Muscle of arm (tissue), 12 donors: Measurements from ENCODE around the gene HSPH1. TPM values are rescaled to one million over a fixed set of nuclear protein-coding genes. Genes with fewer than 3 reads are reported as not detected.
"Not testable (repeated sequence)": the region's sequence is repeated elsewhere in the genome, so short reads cannot be mapped to it uniquely, and the experiment has no call there.

Experiments used
- DNase-seq: peaks from one replicate; pipeline ENCODE4 v3.0.0-alpha.2; 2013
- polyA plus RNA-seq, 12 donors: library from polyadenylated mRNA; unstranded; fragments of 120-200 nt; gene quantifications; one replicate each; pipeline ENCODE4 v1.2.1, GENCODE V29; 2013; ENCODE audit not compliant: insufficient read length in 12 of 12

Gene HSPH1
- polyA plus RNA-seq, 12 donors: 57.6 to 92.9 (median 71.7) TPM; not detected in 1

- no peak for DNase-seq
Observed at GRCh38 chr13:31182987-31183386, 21.3 kb upstream of the HSPH1 start.

- no peak for DNase-seq
Observed at GRCh38 chr13:31179754-31180153, 18.1 kb upstream of the HSPH1 start.

- no peak for DNase-seq
Observed at GRCh38 chr13:31179241-31179640, 17.5 kb upstream of the HSPH1 start.

- DNase-seq: not testable (repeated sequence)
Observed at GRCh38 chr13:31177813-31178495, 16.2 kb upstream of the HSPH1 start.

- DNase-seq: peak; percentile 48
Observed at GRCh38 chr13:31175847-31176532, 14.3 kb upstream of the HSPH1 start.

GRCh38 chr13:31174018-31174417, 12.3 kb upstream of the HSPH1 start:
- peak; percentile 20 for DNase-seq

GRCh38 chr13:31172535-31172934, 10.8 kb upstream of the HSPH1 start:
- no peak for DNase-seq

GRCh38 chr13:31172001-31172400, 10.3 kb upstream of the HSPH1 start:
- DNase-seq: no peak

- no peak for DNase-seq
Observed at GRCh38 chr13:31168736-31169135, 7.0 kb upstream of the HSPH1 start.

GRCh38 chr13:31168166-31168565, 6.5 kb upstream of the HSPH1 start:
- no peak for DNase-seq

GRCh38 chr13:31167490-31167889, 5.8 kb upstream of the HSPH1 start:
- DNase-seq: no peak

GRCh38 chr13:31166591-31166990, 4.9 kb upstream of the HSPH1 start:
- no peak for DNase-seq

GRCh38 chr13:31162151-31163008, 676 bp upstream of the HSPH1 start:
- DNase-seq: peak; percentile 98

GRCh38 chr13:31160857-31161556, 697 bp downstream of the HSPH1 start:
- DNase-seq: peak; percentile 75

- DNase-seq: no peak
Observed at GRCh38 chr13:31159306-31159705, 2.4 kb downstream of the HSPH1 start.

- no peak for DNase-seq
Observed at GRCh38 chr13:31154939-31155338, 6.8 kb downstream of the HSPH1 start.

- DNase-seq: no peak
Observed at GRCh38 chr13:31151837-31152236, 9.9 kb downstream of the HSPH1 start.

- no peak for DNase-seq
Observed at GRCh38 chr13:31150315-31150985, 11.3 kb downstream of the HSPH1 start.

- DNase-seq: no peak
Observed at GRCh38 chr13:31149604-31150003, 12.1 kb downstream of the HSPH1 start.

GRCh38 chr13:31145417-31145816, 16.3 kb downstream of the HSPH1 start:
- no peak for DNase-seq

GRCh38 chr13:31138515-31138914, 23.2 kb downstream of the HSPH1 start:
- DNase-seq: no peak
